Progenitor cell of endocrine pancreas (in vitro differentiated cells): ENCODE measurements around the gene GPN1. TPM values are rescaled to one million over a fixed set of nuclear protein-coding genes. Genes with fewer than 3 reads are reported as not detected.

Source experiments
- DNase-seq: peaks from one replicate; pipeline ENCODE4 v3.0.0; 2021; ENCODE audit warnings: low spot score; ENCODE audit not compliant: unreplicated experiment
- H3K27ac Mint-ChIP-seq: 2 replicates; pipeline ENCODE4 v1.8.0; 2021; ENCODE audit warnings: mild to moderate bottlenecking, moderate library complexity, mixed read lengths
- H3K27me3 Mint-ChIP-seq: 2 replicates; pipeline ENCODE4 v1.8.0; 2021; ENCODE audit warnings: mixed read lengths
- H3K36me3 Mint-ChIP-seq: 2 replicates; pipeline ENCODE4 v1.8.0; 2022; ENCODE audit warnings: mixed read lengths; ENCODE audit not compliant: insufficient read depth
- H3K4me1 Mint-ChIP-seq: 2 replicates; pipeline ENCODE4 v1.8.0; 2021; ENCODE audit warnings: low read depth, mixed read lengths
- H3K4me3 Mint-ChIP-seq: 2 replicates; pipeline ENCODE4 v1.8.0; 2021; ENCODE audit warnings: low read depth, mild to moderate bottlenecking, moderate library complexity, mixed read lengths
- H3K9me3 Mint-ChIP-seq: 2 replicates; pipeline ENCODE4 v1.8.0; 2021; ENCODE audit warnings: low read depth, mixed read lengths
- total RNA-seq: library from RNA; stranded (reverse); gene quantifications from 2 replicates; pipeline ENCODE4 v1.2.1, GENCODE V29; 2021
- TF ChIP-seq, protein P1 (sequence below): fragments of 200-600 bp; sonication (generic); IDR thresholded peaks from one replicate; pipeline ENCODE4 v1.5.0; 2021; ENCODE audit warnings: antibody characterized with exemption, mild to moderate bottlenecking; ENCODE audit not compliant: unreplicated experiment

GPN1 gene
- total RNA-seq, 1 donor from 2014 or later, result 37.3 TPM

- Mint-ChIP-seq H3K36me3 (peaks cover 33% of the 10 kb centered on the region), H3K27me3 (no peaks in the 10 kb centered on the region), H3K27ac (no peak overlapping the region), H3K4me3 (no peak overlapping the region), H3K9me3 (no peaks in the 10 kb centered on the region), H3K4me1 (no peaks in the 10 kb centered on the region)
- DNase-seq, result no peak
- TF ChIP-seq, protein P1, sequence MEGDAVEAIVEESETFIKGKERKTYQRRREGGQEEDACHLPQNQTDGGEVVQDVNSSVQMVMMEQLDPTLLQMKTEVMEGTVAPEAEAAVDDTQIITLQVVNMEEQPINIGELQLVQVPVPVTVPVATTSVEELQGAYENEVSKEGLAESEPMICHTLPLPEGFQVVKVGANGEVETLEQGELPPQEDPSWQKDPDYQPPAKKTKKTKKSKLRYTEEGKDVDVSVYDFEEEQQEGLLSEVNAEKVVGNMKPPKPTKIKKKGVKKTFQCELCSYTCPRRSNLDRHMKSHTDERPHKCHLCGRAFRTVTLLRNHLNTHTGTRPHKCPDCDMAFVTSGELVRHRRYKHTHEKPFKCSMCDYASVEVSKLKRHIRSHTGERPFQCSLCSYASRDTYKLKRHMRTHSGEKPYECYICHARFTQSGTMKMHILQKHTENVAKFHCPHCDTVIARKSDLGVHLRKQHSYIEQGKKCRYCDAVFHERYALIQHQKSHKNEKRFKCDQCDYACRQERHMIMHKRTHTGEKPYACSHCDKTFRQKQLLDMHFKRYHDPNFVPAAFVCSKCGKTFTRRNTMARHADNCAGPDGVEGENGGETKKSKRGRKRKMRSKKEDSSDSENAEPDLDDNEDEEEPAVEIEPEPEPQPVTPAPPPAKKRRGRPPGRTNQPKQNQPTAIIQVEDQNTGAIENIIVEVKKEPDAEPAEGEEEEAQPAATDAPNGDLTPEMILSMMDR, result no peak
Observed at GRCh38 chr2:27652341-27652740, 23.5 kb downstream of the GPN1 start.

- H3K9me3 Mint-ChIP-seq, result no peaks in the 10 kb centered on the region
- no peak overlapping the region for H3K27ac Mint-ChIP-seq
- DNase-seq, result no peak
- peaks cover 31% of the 10 kb centered on the region for H3K36me3 Mint-ChIP-seq
- no peak overlapping the region for H3K4me3 Mint-ChIP-seq
- H3K4me1 Mint-ChIP-seq, result no peaks in the 10 kb centered on the region
- no peaks in the 10 kb centered on the region for H3K27me3 Mint-ChIP-seq
- TF ChIP-seq, protein P1, result no peak
Observed at GRCh38 chr2:27652790-27653189, 23.9 kb downstream of the GPN1 start.

DNA sequence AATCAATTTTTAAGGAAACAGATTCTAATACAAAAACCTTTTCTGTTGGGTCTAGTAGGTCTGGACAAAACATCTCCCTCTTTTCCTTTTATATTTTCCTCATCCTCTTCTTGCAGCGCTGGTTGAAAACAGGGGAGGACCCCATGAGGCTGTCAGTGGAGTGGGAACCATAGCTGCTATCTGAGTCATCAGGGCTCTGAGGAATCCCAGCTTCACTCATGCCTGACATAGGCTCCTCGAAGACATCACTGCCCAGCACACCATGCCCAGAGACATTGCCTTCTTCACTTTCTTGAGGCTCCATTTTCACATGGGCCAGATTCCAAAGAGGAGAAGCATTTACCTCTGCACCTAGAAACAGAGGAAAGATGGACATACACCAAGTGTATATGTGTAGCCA is 24.5 kb downstream of the GPN1 start:
- DNase-seq, result no peak
- H3K9me3 Mint-ChIP-seq, result no peaks in the 10 kb centered on the region
- H3K27me3 Mint-ChIP-seq, result no peaks in the 10 kb centered on the region
- H3K36me3 Mint-ChIP-seq, result peaks cover 29% of the 10 kb centered on the region
- no peaks in the 10 kb centered on the region for H3K4me1 Mint-ChIP-seq
- H3K4me3 Mint-ChIP-seq, result no peak overlapping the region
- TF ChIP-seq, protein P1, result no peak
- H3K27ac Mint-ChIP-seq, result no peak overlapping the region

- Mint-ChIP-seq H3K4me3 (no peak overlapping the region), H3K36me3 (peaks cover 27% of the 10 kb centered on the region), H3K9me3 (no peaks in the 10 kb centered on the region), H3K27me3 (no peaks in the 10 kb centered on the region), H3K4me1 (no peaks in the 10 kb centered on the region), H3K27ac (no peak overlapping the region)
- DNase-seq, result no peak
- TF ChIP-seq, protein P1, result no peak
Observed at GRCh38 chr2:27655155-27655951, 26.5 kb downstream of the GPN1 start.

- Mint-ChIP-seq H3K4me3 (peak overlapping the region; percentile 99), H3K36me3 (peaks cover 26% of the 10 kb centered on the region), H3K27ac (no peak overlapping the region), H3K27me3 (no peaks in the 10 kb centered on the region), H3K9me3 (no peaks in the 10 kb centered on the region), H3K4me1 (peaks cover 22% of the 10 kb centered on the region)
- DNase-seq, result no peak
- TF ChIP-seq, protein P1, result no peak
Observed at GRCh38 chr2:27661371-27661770, 32.5 kb downstream of the GPN1 start.
